ENCODE measurements around the gene PRTN3.

DNA sequence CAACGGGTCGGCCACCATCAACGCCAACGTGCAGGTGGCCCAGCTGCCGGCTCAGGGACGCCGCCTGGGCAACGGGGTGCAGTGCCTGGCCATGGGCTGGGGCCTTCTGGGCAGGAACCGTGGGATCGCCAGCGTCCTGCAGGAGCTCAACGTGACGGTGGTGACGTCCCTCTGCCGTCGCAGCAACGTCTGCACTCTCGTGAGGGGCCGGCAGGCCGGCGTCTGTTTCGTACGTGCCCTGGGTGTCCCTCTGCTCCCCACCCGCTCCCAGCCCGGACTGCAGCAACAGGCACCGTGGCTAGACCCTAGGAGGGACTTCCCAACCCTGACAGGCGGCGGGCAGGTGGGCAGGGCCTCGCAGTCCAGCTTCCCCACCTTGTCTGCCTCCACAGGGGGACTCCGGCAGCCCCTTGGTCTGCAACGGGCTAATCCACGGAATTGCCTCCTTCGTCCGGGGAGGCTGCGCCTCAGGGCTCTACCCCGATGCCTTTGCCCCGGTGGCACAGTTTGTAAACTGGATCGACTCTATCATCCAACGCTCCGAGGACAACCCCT lies 14.8 kb downstream of the PRTN3 start:
- TF ChIP-seq CTCF (IDR thresholded peaks at IDR 0.05) (no peak), POLR2A (IDR thresholded peaks at IDR 0.05) (no peak)
